GM19099 (cell line): ENCODE measurements around the gene HYAL2.

Experiments used
- POLR2A ChIP-seq: IDR thresholded peaks from 3 replicates; pipeline ENCODE4 v1.6.1; 2011; ENCODE audit warnings: low read depth; ENCODE audit not compliant: insufficient read length; ENCODE audit errors: extremely low read depth

HYAL2 gene

GRCh38 chr3:50323614-50324199, 1.2 kb upstream of the HYAL2 start:
- no peak for TF ChIP-seq POLR2A

GRCh38 chr3:50323092-50323600, 601 bp upstream of the HYAL2 start:
- no peak for TF ChIP-seq POLR2A

- no peak for TF ChIP-seq POLR2A
Measured at GRCh38 chr3:50322115-50322385, 495 bp downstream of the HYAL2 start.

- peak; percentile 76 for TF ChIP-seq POLR2A
Measured at GRCh38 chr3:50321336-50322114, 1.0 kb downstream of the HYAL2 start.

GRCh38 chr3:50320853-50321335, 1.7 kb downstream of the HYAL2 start:
- TF ChIP-seq POLR2A, result no peak

- no peak for TF ChIP-seq POLR2A
Measured at GRCh38 chr3:50319894-50320625, 2.5 kb downstream of the HYAL2 start.

GRCh38 chr3:50319181-50319893, 3.2 kb downstream of the HYAL2 start:
- TF ChIP-seq POLR2A, result no peak

GRCh38 chr3:50318615-50319014, 3.9 kb downstream of the HYAL2 start:
- no peak for TF ChIP-seq POLR2A

- no peak for TF ChIP-seq POLR2A
Measured at GRCh38 chr3:50318163-50318562, 4.4 kb downstream of the HYAL2 start.

GRCh38 chr3:50317300-50317699, 5.2 kb downstream of the HYAL2 start:
- no peak for TF ChIP-seq POLR2A

- no peak for TF ChIP-seq POLR2A
Measured at GRCh38 chr3:50316657-50317242, 5.8 kb downstream of the HYAL2 start.

- no peak for TF ChIP-seq POLR2A
Measured at GRCh38 chr3:50314816-50315215, 7.7 kb downstream of the HYAL2 start.

GRCh38 chr3:50314342-50314741, 8.2 kb downstream of the HYAL2 start:
- TF ChIP-seq POLR2A, result no peak

GRCh38 chr3:50304601-50305000, 17.9 kb downstream of the HYAL2 start:
- no peak for TF ChIP-seq POLR2A

- no peak for TF ChIP-seq POLR2A
Measured at GRCh38 chr3:50303013-50303815, 19.3 kb downstream of the HYAL2 start, which contains the start of gene HYAL1. Gene HYAL1, minus strand, starts transcription at chr3:50303574. Its CDS starts 618 bp downstream, at chr3:50302956.
